AG09309 (cell line): Measurements from ENCODE around the gene MUCL3.
"Not testable (repeated sequence)": the region's sequence is repeated elsewhere in the genome, so short reads cannot be mapped to it uniquely, and the experiment has no call there.

Experiments
- DNase-seq: peaks from one replicate; pipeline ENCODE4 v3.0.0-alpha.2; 2010; ENCODE audit warnings: low read depth
- H3K4me3 ChIP-seq: 2 replicates; pipeline ENCODE4 v1.5.1; 2011; ENCODE audit warnings: mild to moderate bottlenecking, low read depth, low read length, moderate library complexity; ENCODE audit not compliant: control insufficient read depth
- CTCF ChIP-seq: IDR thresholded peaks from 2 replicates; pipeline ENCODE4 v1.5.1; 2011; ENCODE audit warnings: mild to moderate bottlenecking, low read depth, low read length, inconsistent platforms; ENCODE audit not compliant: insufficient read depth, control insufficient read depth; ENCODE audit errors: missing control alignments

MUCL3 gene

GRCh38 chr6:30963641-30964040 lies 22.9 kb downstream of the MUCL3 start:
- no peak for DNase-seq
- H3K4me3 ChIP-seq = no peak overlapping the region
- no peak for TF ChIP-seq CTCF

- H3K4me3 ChIP-seq = no peak overlapping the region
- DNase-seq = no peak
- no peak for TF ChIP-seq CTCF
These were observed 23.3 kb downstream of the MUCL3 start for GRCh38 chr6:30964075-30964474.

- no peak for DNase-seq
- TF ChIP-seq CTCF = no peak
- no peak overlapping the region for H3K4me3 ChIP-seq
These were observed 24.4 kb downstream of the MUCL3 start for GRCh38 chr6:30965140-30965601.

- no peak for DNase-seq
- no peak overlapping the region for H3K4me3 ChIP-seq
- TF ChIP-seq CTCF = no peak
These were observed 25.4 kb downstream of the MUCL3 start for GRCh38 chr6:30966154-30966553.

GRCh38 chr6:30969171-30969570 lies 28.4 kb downstream of the MUCL3 start:
- DNase-seq, H3K4me3 ChIP-seq: not testable (repeated sequence)

GRCh38 chr6:30970946-30971345 lies 30.2 kb downstream of the MUCL3 start:
- TF ChIP-seq CTCF = no peak
- no peak overlapping the region for H3K4me3 ChIP-seq
- DNase-seq = no peak

GRCh38 chr6:30972816-30973215 lies 32.0 kb downstream of the MUCL3 start:
- TF ChIP-seq CTCF = no peak
- H3K4me3 ChIP-seq = no peak overlapping the region
- DNase-seq = no peak
